GM12801 (cell line): Measurements from ENCODE around the gene LBR.

Experiments
- TF ChIP-seq, protein P1 (sequence below): IDR thresholded peaks from one replicate; pipeline ENCODE4 v1.5.1; 2011; ENCODE audit warnings: control low read depth; ENCODE audit not compliant: insufficient read length; ENCODE audit errors: extremely low read depth

The LBR gene

DNA sequence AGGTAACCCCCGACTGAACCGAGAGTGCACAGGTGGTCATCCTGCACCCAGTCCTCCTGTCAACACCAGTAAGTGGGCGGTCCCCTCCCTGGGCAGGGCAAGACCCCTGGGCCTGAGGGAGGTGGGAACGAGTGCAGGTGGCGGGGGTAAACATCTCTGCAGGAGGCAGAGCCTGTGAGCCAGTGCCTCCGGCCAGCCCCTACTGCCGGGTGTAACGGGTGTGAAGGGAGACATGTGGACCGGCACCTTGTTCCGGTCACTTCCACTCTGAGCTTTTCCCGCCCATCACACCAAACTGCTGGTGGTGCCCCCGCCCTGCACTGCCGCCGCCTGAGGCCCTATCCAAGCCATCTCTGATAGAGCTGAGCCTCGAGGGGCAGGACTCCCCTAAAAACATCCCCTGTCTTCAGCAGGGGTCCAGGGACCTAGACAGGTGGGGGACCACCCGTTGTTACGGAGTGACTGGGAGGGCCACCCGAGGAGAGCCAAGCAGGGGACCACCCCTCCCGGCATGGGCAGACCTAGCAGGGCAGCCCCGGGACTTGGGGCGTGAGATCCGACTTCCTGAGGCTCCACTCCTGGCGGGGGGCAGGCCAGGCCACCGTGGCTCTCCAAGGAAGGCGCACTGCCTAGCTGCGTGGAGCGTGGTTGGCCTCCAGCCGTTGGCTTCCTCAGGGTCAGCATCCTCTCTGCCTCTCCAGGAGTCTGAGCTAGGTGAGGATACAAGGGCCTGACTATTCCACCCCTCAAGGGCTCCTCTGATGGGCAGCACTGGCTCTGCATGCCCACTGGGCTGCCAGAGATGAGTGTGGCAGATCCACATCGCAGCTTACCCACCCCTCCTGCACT lies 43.8 kb upstream of the LBR start:
- TF ChIP-seq, protein P1, sequence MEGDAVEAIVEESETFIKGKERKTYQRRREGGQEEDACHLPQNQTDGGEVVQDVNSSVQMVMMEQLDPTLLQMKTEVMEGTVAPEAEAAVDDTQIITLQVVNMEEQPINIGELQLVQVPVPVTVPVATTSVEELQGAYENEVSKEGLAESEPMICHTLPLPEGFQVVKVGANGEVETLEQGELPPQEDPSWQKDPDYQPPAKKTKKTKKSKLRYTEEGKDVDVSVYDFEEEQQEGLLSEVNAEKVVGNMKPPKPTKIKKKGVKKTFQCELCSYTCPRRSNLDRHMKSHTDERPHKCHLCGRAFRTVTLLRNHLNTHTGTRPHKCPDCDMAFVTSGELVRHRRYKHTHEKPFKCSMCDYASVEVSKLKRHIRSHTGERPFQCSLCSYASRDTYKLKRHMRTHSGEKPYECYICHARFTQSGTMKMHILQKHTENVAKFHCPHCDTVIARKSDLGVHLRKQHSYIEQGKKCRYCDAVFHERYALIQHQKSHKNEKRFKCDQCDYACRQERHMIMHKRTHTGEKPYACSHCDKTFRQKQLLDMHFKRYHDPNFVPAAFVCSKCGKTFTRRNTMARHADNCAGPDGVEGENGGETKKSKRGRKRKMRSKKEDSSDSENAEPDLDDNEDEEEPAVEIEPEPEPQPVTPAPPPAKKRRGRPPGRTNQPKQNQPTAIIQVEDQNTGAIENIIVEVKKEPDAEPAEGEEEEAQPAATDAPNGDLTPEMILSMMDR = no peak

DNA sequence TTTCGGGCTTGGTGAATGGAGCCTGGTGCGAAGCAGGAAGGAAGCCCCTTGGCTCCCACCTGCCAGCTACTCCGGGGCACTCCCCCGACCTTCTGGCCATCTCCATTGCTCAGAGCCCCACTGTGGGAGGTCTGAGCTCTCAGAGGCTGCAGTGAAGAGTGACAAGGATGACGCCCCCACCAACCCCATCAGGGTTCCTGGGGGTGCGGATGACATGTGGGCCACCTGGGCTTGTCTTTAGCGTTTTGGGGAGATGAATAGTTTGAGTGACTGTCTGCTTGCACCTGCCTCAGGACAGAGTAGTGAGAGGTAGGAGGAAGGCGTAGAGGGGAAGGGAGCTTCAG lies 43.2 kb upstream of the LBR start:
- TF ChIP-seq, protein P1 = no peak

DNA sequence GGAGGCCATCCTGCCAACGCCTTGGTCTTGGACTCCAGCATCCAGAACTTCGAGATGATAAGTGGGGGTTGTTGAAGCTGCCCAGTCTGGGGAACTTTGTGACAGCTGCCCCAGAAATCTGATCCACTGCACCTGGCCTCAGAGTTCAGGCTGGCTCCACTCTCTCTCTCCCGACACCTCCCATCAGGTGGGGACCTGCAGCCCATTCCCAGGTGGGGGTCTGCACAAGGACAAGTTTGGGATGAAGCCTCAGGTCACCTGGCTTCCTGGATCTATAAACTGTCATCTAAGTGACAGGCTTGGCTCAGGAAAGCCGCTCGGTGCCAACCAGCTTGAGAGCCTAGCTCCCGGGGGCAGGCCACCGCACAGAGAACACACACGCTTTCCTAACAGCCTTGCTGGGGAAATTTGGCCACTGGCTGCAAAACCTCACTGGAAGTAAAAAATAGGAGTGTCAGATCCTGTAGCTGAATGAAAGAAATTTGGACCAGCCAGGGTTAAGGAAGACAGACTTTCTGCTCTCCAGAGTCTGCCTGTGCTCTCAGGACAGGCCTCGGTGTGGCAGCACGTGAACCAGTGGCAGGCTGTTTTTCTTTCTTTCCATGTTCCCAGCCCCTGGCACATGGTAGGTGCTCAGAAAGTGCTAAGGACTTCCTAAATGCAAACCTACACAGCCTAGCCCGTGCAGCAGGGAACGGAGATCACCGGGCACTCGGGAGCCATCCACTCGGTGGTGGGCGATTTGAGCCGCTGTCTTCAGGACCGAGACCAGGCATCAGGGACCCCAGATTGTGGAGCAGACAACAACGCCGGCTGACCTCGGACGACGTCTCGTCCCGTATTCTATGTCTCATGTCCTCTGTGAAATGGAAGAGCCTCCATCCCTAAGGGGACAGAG lies 42.6 kb upstream of the LBR start:
- TF ChIP-seq, protein P1 = no peak

DNA sequence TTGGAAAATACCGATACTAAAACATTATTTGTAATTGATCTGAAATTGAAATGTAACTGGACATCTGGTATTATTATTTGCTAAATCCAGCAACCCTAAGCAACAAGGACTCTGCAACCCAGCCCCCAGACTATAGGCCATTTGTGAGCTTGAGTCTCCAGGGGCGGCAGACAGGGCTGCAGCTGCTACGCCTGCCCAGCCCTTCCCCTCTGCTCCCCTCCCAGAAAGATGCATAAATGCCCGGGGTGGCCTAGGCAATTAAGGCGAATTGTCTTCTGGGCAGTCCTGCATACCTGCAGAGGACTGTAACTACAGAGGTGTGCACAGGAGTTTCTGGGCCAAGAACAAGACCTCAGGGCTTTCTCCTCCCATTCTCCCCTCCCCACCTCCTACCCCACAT lies 41.2 kb upstream of the LBR start:
- TF ChIP-seq, protein P1 = no peak

DNA sequence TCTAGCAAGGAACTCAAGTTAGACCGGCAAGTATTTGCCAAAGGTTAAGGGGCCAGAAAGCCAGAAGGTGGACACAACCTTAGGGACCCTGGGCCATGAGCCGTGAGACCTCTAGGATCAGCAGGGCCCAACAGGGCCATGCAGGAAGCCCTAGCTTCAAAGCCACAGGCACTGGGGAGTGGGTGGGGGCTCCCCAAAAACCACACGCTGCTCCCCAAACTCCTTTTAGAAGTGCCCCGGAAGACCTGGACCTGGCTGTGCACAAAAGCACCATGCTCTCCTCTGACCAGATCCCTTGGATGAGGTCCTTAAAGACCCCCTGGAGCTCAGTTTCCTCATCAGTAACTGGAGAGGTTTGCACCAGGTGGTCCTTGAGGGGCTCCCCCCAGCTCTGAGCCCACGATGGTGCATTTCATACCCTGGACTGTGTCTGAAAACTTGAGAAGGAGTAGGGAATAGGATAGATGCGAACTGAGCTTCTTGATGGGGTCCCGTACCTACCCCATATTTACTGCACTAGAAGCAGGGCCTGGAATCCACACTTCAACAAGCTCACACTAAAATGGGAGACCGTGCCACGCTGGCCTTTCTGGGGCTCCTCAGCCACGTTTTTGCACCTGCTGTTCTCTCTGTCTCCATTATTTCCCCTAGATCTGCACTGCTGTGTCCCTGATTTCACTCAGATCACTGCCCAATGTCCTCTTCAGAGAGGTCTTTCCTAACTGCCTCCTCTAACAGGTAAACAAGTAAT lies 40.6 kb upstream of the LBR start:
- TF ChIP-seq, protein P1 = no peak

DNA sequence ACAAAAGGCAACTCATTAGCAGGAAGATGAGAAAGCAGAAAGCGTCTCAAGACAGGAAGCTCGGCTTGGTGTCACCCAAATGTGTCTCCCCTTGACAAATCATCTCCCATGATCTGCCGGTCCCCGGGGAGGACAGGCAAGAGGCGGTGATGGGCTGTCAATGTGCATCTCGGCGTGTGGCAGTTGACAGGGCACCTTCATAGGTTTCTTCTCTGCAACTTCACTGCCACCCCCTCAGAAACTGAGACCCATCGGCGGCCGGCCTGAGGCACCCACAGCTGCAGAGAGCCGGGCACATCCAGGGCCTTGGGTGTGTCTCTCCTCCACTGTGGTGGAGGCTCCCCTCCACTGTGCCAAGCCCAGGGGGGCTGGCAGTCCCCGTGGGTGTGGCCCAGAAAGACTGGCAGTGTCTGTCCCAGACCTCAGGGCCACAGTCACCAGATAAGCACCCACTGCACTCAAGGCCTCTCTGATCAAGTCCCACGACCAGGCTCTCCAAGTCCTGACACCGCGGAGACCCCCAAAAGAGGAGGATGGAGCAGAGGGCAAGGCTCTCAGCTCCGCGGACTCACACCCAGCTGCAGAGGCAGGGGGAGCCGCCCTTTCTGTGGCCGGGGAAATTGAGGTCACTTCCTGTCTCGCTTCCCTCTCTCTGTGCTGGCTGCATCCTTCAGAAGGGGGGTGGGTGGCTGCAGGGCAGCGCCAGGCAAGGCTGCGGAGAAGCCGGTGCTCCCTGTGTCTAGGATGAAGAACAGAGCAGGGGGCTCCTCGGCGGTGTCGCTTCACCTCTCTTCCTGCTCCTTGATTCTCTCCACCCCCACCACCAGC lies 39.6 kb upstream of the LBR start:
- TF ChIP-seq, protein P1 = no peak
